Colonic mucosa (tissue), 4 donors: Measurements from ENCODE around the gene FAM47E. TPM values are rescaled to one million over a fixed set of nuclear protein-coding genes. Genes with fewer than 3 reads are reported as not detected.

Experiments
- DNase-seq: peaks from one replicate; pipeline ENCODE4 v3.0.0-alpha.2; 2020
- H3K27ac ChIP-seq: fragments of 200-600 bp; one replicate; pipeline ENCODE4 v1.8.0; 2021
- H3K27me3 ChIP-seq: fragments of 200-600 bp; one replicate; pipeline ENCODE4 v1.8.0; 2021
- H3K36me3 ChIP-seq: fragments of 200-600 bp; one replicate; pipeline ENCODE4 v1.8.0; 2021
- H3K4me1 ChIP-seq: fragments of 200-600 bp; one replicate; pipeline ENCODE4 v1.8.0; 2021; ENCODE audit warnings: mild to moderate bottlenecking
- H3K4me3 ChIP-seq: fragments of 200-600 bp; one replicate; pipeline ENCODE4 v1.8.0; 2021
- H3K9ac ChIP-seq, 2 donors: one replicate each; pipeline ENCODE4 v1.7.0; 2013; ENCODE audit warnings: control low read depth in 2 of 2, low read depth in 2 of 2, low read length in 2 of 2
- H3K9me3 ChIP-seq: fragments of 200-600 bp; one replicate; pipeline ENCODE4 v1.8.0; 2021
- intact Hi-C: fragments of 100-400 bp; cut with DNase I; formaldehyde crosslinking; loops from one replicate; pipeline ENCODE4 v1.14.1; 2022
- total RNA-seq, 2 donors: library from RNA; stranded (reverse); fragmentation: NEBNext Ultra II Directional in 1 of 2; extraction: Animal tissue kit (Norgen Biotek cat#: 25700) in 1 of 2; gene quantifications; one replicate each; pipeline ENCODE4 v1.2.1, GENCODE V29; 2021
- TF ChIP-seq, protein P1 (sequence below): fragments of 200-600 bp; IDR thresholded peaks from one replicate; pipeline ENCODE4 v1.8.0; 2022; ENCODE audit warnings: antibody characterized with exemption, mild to moderate bottlenecking
- donor health status: healthy.
- donor health status: DM: no; HTN: no; CAD: no.
- donor health status: DM: no; HTN: no; CAD: no.

Gene FAM47E
- total RNA-seq, 2 donors from 2014 or later, result 3.9 to 4.8 TPM

DNA sequence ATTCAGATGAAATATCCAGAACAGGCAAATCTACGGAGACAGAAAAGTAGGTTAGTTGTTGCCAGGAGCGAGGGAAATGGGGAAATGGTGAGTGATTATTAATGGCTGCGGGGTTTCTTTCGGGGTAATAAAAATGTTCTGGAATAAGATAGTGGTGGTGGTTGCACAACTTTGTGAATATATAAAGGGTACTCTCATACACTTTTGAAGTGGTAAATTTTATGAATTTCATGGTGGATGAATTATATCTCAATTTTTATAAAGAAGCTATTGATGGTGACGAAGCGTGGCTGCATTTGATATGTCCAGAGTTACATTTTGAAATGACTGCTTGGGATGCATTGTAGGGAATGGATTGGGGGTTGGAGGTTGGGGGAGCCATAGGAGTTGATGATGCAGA, 16.3 kb downstream of the FAM47E start:
- Histone ChIP-seq H3K4me3 (no peak overlapping the region), H3K27me3 (no peaks in the 10 kb centered on the region), H3K9me3 (no peaks in the 10 kb centered on the region), H3K9ac (no peak overlapping the region), H3K27ac (no peak overlapping the region), H3K4me1 (no peaks in the 10 kb centered on the region), H3K36me3 (no peaks in the 10 kb centered on the region)
- intact Hi-C loops, result no loop called here
- no peak for DNase-seq
- TF ChIP-seq, protein P1, sequence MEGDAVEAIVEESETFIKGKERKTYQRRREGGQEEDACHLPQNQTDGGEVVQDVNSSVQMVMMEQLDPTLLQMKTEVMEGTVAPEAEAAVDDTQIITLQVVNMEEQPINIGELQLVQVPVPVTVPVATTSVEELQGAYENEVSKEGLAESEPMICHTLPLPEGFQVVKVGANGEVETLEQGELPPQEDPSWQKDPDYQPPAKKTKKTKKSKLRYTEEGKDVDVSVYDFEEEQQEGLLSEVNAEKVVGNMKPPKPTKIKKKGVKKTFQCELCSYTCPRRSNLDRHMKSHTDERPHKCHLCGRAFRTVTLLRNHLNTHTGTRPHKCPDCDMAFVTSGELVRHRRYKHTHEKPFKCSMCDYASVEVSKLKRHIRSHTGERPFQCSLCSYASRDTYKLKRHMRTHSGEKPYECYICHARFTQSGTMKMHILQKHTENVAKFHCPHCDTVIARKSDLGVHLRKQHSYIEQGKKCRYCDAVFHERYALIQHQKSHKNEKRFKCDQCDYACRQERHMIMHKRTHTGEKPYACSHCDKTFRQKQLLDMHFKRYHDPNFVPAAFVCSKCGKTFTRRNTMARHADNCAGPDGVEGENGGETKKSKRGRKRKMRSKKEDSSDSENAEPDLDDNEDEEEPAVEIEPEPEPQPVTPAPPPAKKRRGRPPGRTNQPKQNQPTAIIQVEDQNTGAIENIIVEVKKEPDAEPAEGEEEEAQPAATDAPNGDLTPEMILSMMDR, result no peak

DNA sequence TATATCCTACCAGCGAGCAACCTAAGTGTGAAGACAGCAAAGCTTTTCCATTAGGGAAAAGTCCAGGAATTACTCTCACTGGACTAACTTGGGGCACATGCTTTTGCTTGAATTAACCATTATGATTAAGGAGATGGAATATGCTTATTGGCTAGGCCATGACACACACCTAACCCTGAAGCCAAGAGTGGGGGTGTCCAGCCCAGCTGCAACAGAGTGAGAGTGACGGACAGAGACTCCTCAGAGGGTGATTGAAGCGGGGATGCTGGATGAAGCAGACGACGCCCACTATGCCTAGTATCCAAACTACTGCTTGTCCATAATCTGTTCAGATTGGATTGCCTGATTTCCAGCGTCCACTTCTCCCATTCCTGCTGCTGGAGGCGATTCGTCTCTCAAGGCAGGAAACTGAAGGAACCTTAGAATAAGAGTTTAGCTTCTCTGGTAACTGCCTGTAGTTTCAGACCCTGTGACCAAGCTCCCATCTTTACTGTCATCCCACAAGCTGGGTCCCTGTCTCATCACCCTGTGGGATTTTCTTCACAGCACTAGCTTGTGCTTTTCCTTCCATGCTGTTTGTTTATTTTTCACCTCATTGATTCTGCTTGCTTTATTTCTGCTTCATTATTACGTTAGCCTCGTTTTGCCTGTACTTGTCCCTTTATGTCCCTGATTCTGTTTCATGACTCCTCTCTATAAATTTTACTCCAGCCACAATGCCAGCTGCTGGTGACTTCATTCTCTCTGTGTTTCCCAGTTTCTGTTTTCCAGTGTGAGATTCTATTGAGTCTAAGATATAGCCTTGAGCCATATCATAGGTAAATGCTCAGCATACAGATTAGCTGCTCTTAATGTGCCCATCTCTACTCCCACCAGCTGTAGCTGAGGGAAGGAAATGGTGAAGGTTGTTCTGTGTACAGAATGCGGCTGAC, 19.0 kb downstream of the FAM47E start:
- intact Hi-C loops, result no loop called here
- Histone ChIP-seq H3K27me3 (no peaks in the 10 kb centered on the region), H3K9ac (no peak overlapping the region), H3K9me3 (no peaks in the 10 kb centered on the region), H3K4me1 (no peaks in the 10 kb centered on the region), H3K36me3 (no peaks in the 10 kb centered on the region), H3K27ac (peak overlapping the region; percentile 11), H3K4me3 (no peak overlapping the region)
- DNase-seq, result no peak
- TF ChIP-seq, protein P1, result no peak

DNA sequence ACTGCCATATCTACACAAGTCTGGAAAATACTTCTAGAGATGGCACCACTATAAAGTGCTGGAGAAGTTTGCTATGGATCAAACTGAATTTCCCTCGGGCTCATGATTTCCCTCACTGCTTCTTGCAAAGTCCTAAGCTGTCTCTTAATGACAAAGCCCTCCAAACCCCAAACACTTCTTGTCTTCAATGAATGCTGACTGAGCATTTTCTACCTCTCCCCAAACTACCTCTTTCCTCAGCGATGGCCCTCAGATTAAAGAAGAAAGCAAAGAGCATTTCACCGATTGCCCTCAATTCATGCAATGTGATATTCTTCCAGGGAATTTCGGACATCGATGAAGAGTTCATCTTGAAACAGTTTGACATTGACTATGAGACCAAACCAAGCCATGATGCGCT, 19.7 kb downstream of the FAM47E start:
- Histone ChIP-seq H3K27ac (no peak overlapping the region), H3K36me3 (no peaks in the 10 kb centered on the region)
- TF ChIP-seq, protein P1, result no peak

DNA sequence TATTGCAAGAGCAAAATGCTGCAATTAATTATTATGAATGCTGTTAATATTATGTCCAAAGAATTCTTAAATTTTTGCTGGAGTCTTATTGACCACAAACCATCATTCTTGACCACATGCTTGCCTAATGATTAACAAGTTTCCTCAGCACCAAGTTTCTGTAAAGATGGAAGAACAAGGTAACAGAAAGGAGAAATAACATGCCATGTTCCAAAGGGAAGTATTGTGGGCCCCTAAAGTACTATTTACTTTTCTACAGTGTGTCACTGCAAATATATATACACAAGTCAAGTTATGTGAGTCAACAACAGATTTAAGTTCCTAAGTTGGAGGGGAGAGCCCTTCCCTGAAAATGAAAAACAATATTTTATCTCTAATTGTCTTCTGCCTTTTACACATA, 20.6 kb downstream of the FAM47E start:
- TF ChIP-seq, protein P1, result no peak
- no peaks in the 10 kb centered on the region for H3K4me1 ChIP-seq
- H3K9me3 ChIP-seq, result no peaks in the 10 kb centered on the region
- no peak overlapping the region for H3K27ac ChIP-seq
- no peaks in the 10 kb centered on the region for H3K36me3 ChIP-seq
- no peak overlapping the region for H3K9ac ChIP-seq
- H3K27me3 ChIP-seq, result no peaks in the 10 kb centered on the region
- no peak for DNase-seq
- intact Hi-C loops, result no loop called here
- no peak overlapping the region for H3K4me3 ChIP-seq

More for the DNA sequence above, 19.7 kb downstream of the FAM47E start:
- H3K4me1 ChIP-seq, result no peaks in the 10 kb centered on the region
- intact Hi-C loops, result no loop called here
- no peaks in the 10 kb centered on the region for H3K27me3 ChIP-seq
- no peak overlapping the region for H3K4me3 ChIP-seq
- no peak for DNase-seq
- H3K9me3 ChIP-seq, result no peaks in the 10 kb centered on the region
- no peak overlapping the region for H3K9ac ChIP-seq

DNA sequence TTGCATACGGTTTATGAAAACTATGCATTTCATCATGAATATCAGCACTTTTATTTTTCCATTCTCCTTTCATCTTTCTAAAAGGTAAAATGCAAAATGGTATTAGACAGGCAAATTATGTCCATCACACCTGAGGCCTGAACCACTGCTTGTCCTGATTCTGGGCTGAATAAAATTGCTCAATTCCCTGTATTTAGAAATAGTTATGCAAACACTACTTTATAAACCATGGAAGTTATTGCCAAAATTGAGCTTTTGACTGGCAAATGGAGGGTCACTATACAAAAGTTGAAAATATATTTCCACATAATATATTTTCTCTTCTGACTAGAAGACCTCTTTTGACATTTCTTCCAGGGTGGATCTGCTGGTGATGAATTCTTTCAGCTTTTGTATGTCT, 21.1 kb downstream of the FAM47E start:
- no peak overlapping the region for H3K27ac ChIP-seq
- H3K36me3 ChIP-seq, result no peaks in the 10 kb centered on the region
- DNase-seq, result no peak
- no peak overlapping the region for H3K4me3 ChIP-seq
- intact Hi-C loops, result no loop called here
- H3K27me3 ChIP-seq, result no peaks in the 10 kb centered on the region
- no peak overlapping the region for H3K9ac ChIP-seq
- TF ChIP-seq, protein P1, result no peak
- H3K4me1 ChIP-seq, result no peaks in the 10 kb centered on the region
- no peaks in the 10 kb centered on the region for H3K9me3 ChIP-seq
